ENCODE results near the gene MICALL2.

Gene MICALL2

GRCh38 chr7:1457059-1457948 lies 2.0 kb downstream of the MICALL2 start:
- Histone ChIP-seq H3K4me1 (ENCODE audit: control insufficient read depth, low read length) (peaks cover 22% of the 10 kb centered on the region), H3K36me3 (ENCODE audit: control insufficient read depth, low read length) (no peaks in the 10 kb centered on the region), H3K27ac (ENCODE audit: low read depth, low read length) (no peak overlapping the region), H3K9me3 (ENCODE audit: control insufficient read depth, insufficient read depth, low read length) (no peaks in the 10 kb centered on the region), H3K9me2 (replicated peaks; ENCODE audit: control insufficient read depth, low read length) (no peaks in the 10 kb centered on the region), H3K4me3 (ENCODE audit: low read length) (no peak overlapping the region), H3K4me2 (ENCODE audit: low read length) (no peak overlapping the region), H3K27me3 (ENCODE audit: control insufficient read depth, low read length) (peaks cover 12% of the 10 kb centered on the region), H3F3A (ENCODE audit: control insufficient read depth, insufficient read depth) (0 out of 2 replicates have a peak, but pooled peaks cover 2% of the 10 kb centered on the region), H3K79me2 (ENCODE audit: control insufficient read depth, low read length) (no peaks in the 10 kb centered on the region), H4K20me1 (ENCODE audit: control insufficient read depth, insufficient read depth, low read depth, low read length) (no peaks in the 10 kb centered on the region)
- TF ChIP-seq EZH2phosphoT487 (IDR thresholded peaks at IDR 0.05; ENCODE audit: borderline replicate concordance, low read length), result no peak

GRCh38 chr7:1455955-1456354 lies 3.3 kb downstream of the MICALL2 start:
- Histone ChIP-seq H4K20me1 (ENCODE audit: control insufficient read depth, insufficient read depth, low read depth, low read length) (no peaks in the 10 kb centered on the region), H3K36me3 (ENCODE audit: control insufficient read depth, low read length) (no peaks in the 10 kb centered on the region), H3K9me3 (ENCODE audit: control insufficient read depth, insufficient read depth, low read length) (no peaks in the 10 kb centered on the region), H3F3A (ENCODE audit: control insufficient read depth, insufficient read depth) (no peaks in the 10 kb centered on the region), H3K4me1 (ENCODE audit: control insufficient read depth, low read length) (peaks cover 22% of the 10 kb centered on the region), H3K4me2 (ENCODE audit: low read length) (peak overlapping the region; percentile 43; the same call in 1 of the 2 replicates), H3K27me3 (ENCODE audit: control insufficient read depth, low read length) (peaks cover 5% of the 10 kb centered on the region; the same call in 1 of the 2 replicates), H3K4me3 (ENCODE audit: low read length) (no peak overlapping the region), H3K79me2 (ENCODE audit: control insufficient read depth, low read length) (no peaks in the 10 kb centered on the region), H3K27ac (ENCODE audit: low read depth, low read length) (no peak overlapping the region), H3K9me2 (replicated peaks; ENCODE audit: control insufficient read depth, low read length) (no peaks in the 10 kb centered on the region)
- TF ChIP-seq CTCF (IDR thresholded peaks at IDR 0.05; ENCODE audit: low read depth, low read length, poor library complexity, severe bottlenecking) (no peak), EZH2phosphoT487 (IDR thresholded peaks at IDR 0.05; ENCODE audit: borderline replicate concordance, low read length) (no peak)

DNA sequence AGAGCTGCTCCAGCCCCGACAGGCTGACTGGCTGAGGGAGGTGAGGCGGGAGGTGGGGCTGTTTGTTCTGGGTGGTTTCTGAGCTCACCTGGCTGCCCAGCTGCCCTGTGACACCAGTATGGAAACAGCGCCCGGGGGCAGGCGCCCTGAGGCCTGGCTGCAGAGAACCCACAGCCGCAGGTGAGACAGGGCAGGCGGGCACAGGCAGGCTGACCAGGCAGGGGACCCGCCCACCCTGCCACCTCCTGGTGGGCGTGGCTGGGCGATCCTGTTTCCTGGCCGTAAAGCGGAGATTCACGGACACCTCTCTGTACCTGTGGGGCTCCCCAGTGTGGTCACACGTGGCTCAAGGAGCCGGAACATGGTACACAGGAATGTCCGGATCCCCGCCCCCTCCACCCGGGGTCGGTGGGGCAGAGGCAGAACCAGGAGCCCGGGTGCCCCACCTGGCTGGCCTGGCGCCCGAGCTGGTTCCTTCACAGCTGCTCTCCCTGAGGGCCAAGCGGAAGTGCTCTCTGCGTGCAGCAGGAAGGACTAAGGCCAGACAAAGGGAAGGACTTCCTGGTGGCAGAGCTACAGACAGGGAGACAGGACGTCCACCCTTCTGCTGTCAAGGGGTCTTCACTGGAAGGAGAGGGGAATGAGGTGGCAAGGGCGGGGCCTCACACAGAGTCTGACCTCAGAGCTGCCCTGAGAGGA lies 3.9 kb downstream of the MICALL2 start:
- H3K4me2 ChIP-seq (ENCODE audit: low read length), result peak overlapping the region; percentile 43; the same call in 1 of the 2 replicates
- H3F3A ChIP-seq (ENCODE audit: control insufficient read depth, insufficient read depth), result no peaks in the 10 kb centered on the region
- H3K27me3 ChIP-seq (ENCODE audit: control insufficient read depth, low read length), result peaks cover 5% of the 10 kb centered on the region; the same call in 1 of the 2 replicates
- H3K36me3 ChIP-seq (ENCODE audit: control insufficient read depth, low read length), result no peaks in the 10 kb centered on the region
- no peaks in the 10 kb centered on the region for H3K9me3 ChIP-seq (ENCODE audit: control insufficient read depth, insufficient read depth, low read length)
- no peaks in the 10 kb centered on the region for H4K20me1 ChIP-seq (ENCODE audit: control insufficient read depth, insufficient read depth, low read depth, low read length)
- H3K4me1 ChIP-seq (ENCODE audit: control insufficient read depth, low read length), result peaks cover 22% of the 10 kb centered on the region
- no peak overlapping the region for H3K4me3 ChIP-seq (ENCODE audit: low read length)
- no peaks in the 10 kb centered on the region for H3K9me2 ChIP-seq (replicated peaks; ENCODE audit: control insufficient read depth, low read length)
- TF ChIP-seq CTCF (IDR thresholded peaks at IDR 0.05; ENCODE audit: low read depth, low read length, poor library complexity, severe bottlenecking), result no peak
- no peak for TF ChIP-seq EZH2phosphoT487 (IDR thresholded peaks at IDR 0.05; ENCODE audit: borderline replicate concordance, low read length)
- no peak overlapping the region for H3K27ac ChIP-seq (ENCODE audit: low read depth, low read length)
- H3K79me2 ChIP-seq (ENCODE audit: control insufficient read depth, low read length), result no peaks in the 10 kb centered on the region
